ENCODE results near the gene WNT3. TPM values are rescaled to one million over a fixed set of nuclear protein-coding genes. Genes with fewer than 3 reads are reported as not detected.

WNT3 gene
- total RNA-seq (2014; rRNA removed; shearing (Covaris generic)): 2.0 and 2.5 TPM in 2 replicates

GRCh38 chr17:46818316-46818928 lies at the start of gene WNT3:
Gene WNT3, minus strand, starts transcription at chr17:46818692. Its CDS starts 95 bp downstream, at chr17:46818597.

GRCh38 chr17:46851029-46851741 lies 32.7 kb upstream of the WNT3 start, which contains the start of gene WNT9B:
Gene WNT9B, plus strand, starts transcription at chr17:46851583. Its CDS starts 56 bp downstream, at chr17:46851639.

Other genes starting within 250 kb of the WNT3 start
- gene ARL17A, start 239.0 kb downstream of the WNT3 start, total RNA-seq (2014; rRNA removed; shearing (Covaris generic)): 3.8 and 6.5 TPM in 2 replicates
- 21.1 and 24.9 TPM in 2 replicates for gene NSF, start 228.0 kb downstream of the WNT3 start, total RNA-seq (2014; rRNA removed; shearing (Covaris generic))
- not detected in 2 replicates for gene WNT9B, start 32.9 kb upstream of the WNT3 start, total RNA-seq (2014; rRNA removed; shearing (Covaris generic))
- 41.1 and 41.7 TPM in 2 replicates for gene GOSR2, start 104.5 kb upstream of the WNT3 start, total RNA-seq (2014; rRNA removed; shearing (Covaris generic))
- gene RPRML, start 160.6 kb upstream of the WNT3 start, total RNA-seq (2014; rRNA removed; shearing (Covaris generic)): 0.56 TPM in 1 of 2 replicates, not detected in the other

Data from A375 (cell line).